MCF 10A (cell line): ENCODE results near the gene LCLAT1. TPM values are rescaled to one million over a fixed set of nuclear protein-coding genes. Genes with fewer than 3 reads are reported as not detected.

Source experiments
- BruUV-seq: library from RNA; stranded (reverse); fragments of 400-500 nt; replicated peaks from 2 replicates; lab custom pipeline; 2021; lab: Mats Ljungman, UMichigan
- CTCF ChIA-PET: fragments of 300-600 bp; sonication (Branson Sonifier 250); formaldehyde crosslinking; extraction: SDS; loops from one replicate; lab custom pipeline; 2021; ENCODE audit warnings: antibody characterized with exemption, inconsistent platforms; lab: Yijun Ruan, JAX
- POLR2A ChIA-PET: fragments of 300-600, 350-650 bp; sonication (Branson Sonifier 250); formaldehyde crosslinking; extraction: SDS; loops from one replicate; lab custom pipeline; 2020; ENCODE audit warnings: antibody characterized with exemption, inconsistent platforms; lab: Yijun Ruan, JAX
- DNase-seq: peaks from one replicate; pipeline ENCODE4 v3.0.0-alpha.2; 2018; ENCODE audit not compliant: unreplicated experiment
- H3K27ac Mint-ChIP-seq: one replicate; pipeline ENCODE4 v1.8.0; 2022; ENCODE audit warnings: mild to moderate bottlenecking, low read depth, mixed read lengths; ENCODE audit not compliant: unreplicated experiment
- H3K27me3 Mint-ChIP-seq: one replicate; pipeline ENCODE4 v1.8.0; 2022; ENCODE audit warnings: mixed read lengths; ENCODE audit not compliant: insufficient read depth, unreplicated experiment
- H3K36me3 Mint-ChIP-seq: one replicate; pipeline ENCODE4 v1.8.0; 2022; ENCODE audit warnings: mild to moderate bottlenecking, moderate library complexity, mixed read lengths; ENCODE audit not compliant: insufficient read depth, unreplicated experiment
- H3K4me1 Mint-ChIP-seq: one replicate; pipeline ENCODE4 v1.8.0; 2022; ENCODE audit warnings: mixed read lengths; ENCODE audit not compliant: insufficient read depth, unreplicated experiment
- H3K4me3 Mint-ChIP-seq: one replicate; pipeline ENCODE4 v1.8.0; 2022; ENCODE audit warnings: mild to moderate bottlenecking, moderate library complexity, mixed read lengths; ENCODE audit not compliant: unreplicated experiment
- H3K9me3 Mint-ChIP-seq: one replicate; pipeline ENCODE4 v1.8.0; 2022; ENCODE audit warnings: mixed read lengths; ENCODE audit not compliant: unreplicated experiment
- CTCF ChIP-seq: fragments of 200-600 bp; IDR thresholded peaks from one replicate; pipeline ENCODE4 v1.8.0; 2022; ENCODE audit warnings: antibody characterized with exemption, mild to moderate bottlenecking; ENCODE audit not compliant: unreplicated experiment
- intact Hi-C: fragments of 100-400 bp; cut with micrococcal nuclease; formaldehyde crosslinking; loops from 2 replicates; pipeline ENCODE4 v1.14.1; 2022
- total RNA-seq: library from RNA; stranded (reverse); gene quantifications from 2 replicates; pipeline ENCODE4 v1.2.3, GENCODE V29; 2022

The LCLAT1 gene
- total RNA-seq, 1 experiment from 2014 or later, result 27.5 TPM

- Mint-ChIP-seq H3K36me3 (no peaks in the 10 kb centered on the region), H3K27ac (no peak overlapping the region), H3K9me3 (no peaks in the 10 kb centered on the region), H3K27me3 (no peaks in the 10 kb centered on the region), H3K4me3 (no peak overlapping the region), H3K4me1 (no peaks in the 10 kb centered on the region)
- DNase-seq, result no peak
- intact Hi-C loops, result no loop called here
- POLR2A ChIA-PET, result no interaction called here
- no peak for TF ChIP-seq CTCF
- CTCF ChIA-PET, result no interaction called here
- BruUV-seq, result no TSS peak
Observed at GRCh38 chr2:30434708-30435107, 12.3 kb upstream of the LCLAT1 start.

- ChIA-PET CTCF (interaction anchor here (1.7 kb wide), 1 partner anchor 228 kb away, joined by 8 read pairs; no protein-coding TSS in a partner anchor), POLR2A (interaction anchor here (1.3 to 1.9 kb wide), 2 partner anchors 9 to 10 kb away, joined by 3 to 8 read pairs; partner anchors contain the start of gene LCLAT1)
- intact Hi-C loops, result no loop called here
- no peak for DNase-seq
- no TSS peak for BruUV-seq
- no peaks in the 10 kb centered on the region for H3K9me3 Mint-ChIP-seq
- no peaks in the 10 kb centered on the region for H3K36me3 Mint-ChIP-seq
- H3K27me3 Mint-ChIP-seq, result no peaks in the 10 kb centered on the region
- TF ChIP-seq CTCF, result no peak
- no peak overlapping the region for H3K27ac Mint-ChIP-seq
- H3K4me3 Mint-ChIP-seq, result no peak overlapping the region
- H3K4me1 Mint-ChIP-seq, result no peaks in the 10 kb centered on the region
Observed at GRCh38 chr2:30436859-30437435, 10.1 kb upstream of the LCLAT1 start.

GRCh38 chr2:30437809-30438548 lies 9.1 kb upstream of the LCLAT1 start:
- ChIA-PET POLR2A (no interaction called here), CTCF (interaction anchor here (0.7 kb wide), 1 partner anchor 9 kb away, joined by 4 read pairs; the partner anchor contains the start of gene LCLAT1)
- intact Hi-C loops, result no loop called here
- no peak for DNase-seq
- H3K4me3 Mint-ChIP-seq, result no peak overlapping the region
- no TSS peak for BruUV-seq
- no peaks in the 10 kb centered on the region for H3K9me3 Mint-ChIP-seq
- no peak for TF ChIP-seq CTCF
- no peaks in the 10 kb centered on the region for H3K27me3 Mint-ChIP-seq
- H3K27ac Mint-ChIP-seq, result no peak overlapping the region
- H3K4me1 Mint-ChIP-seq, result no peaks in the 10 kb centered on the region
- H3K36me3 Mint-ChIP-seq, result no peaks in the 10 kb centered on the region

- Mint-ChIP-seq H3K4me1 (no peaks in the 10 kb centered on the region), H3K27ac (no peak overlapping the region), H3K9me3 (no peaks in the 10 kb centered on the region), H3K27me3 (no peaks in the 10 kb centered on the region), H3K4me3 (no peak overlapping the region), H3K36me3 (no peaks in the 10 kb centered on the region)
- intact Hi-C loops, result no loop called here
- no TSS peak for BruUV-seq
- no peak for TF ChIP-seq CTCF
- no peak for DNase-seq
- ChIA-PET POLR2A (no interaction called here), CTCF (no interaction called here)
Observed at GRCh38 chr2:30439296-30439695, 7.8 kb upstream of the LCLAT1 start.
